Body of pancreas (tissue), 4 donors: ENCODE results near the gene ZBTB8A. TPM values are rescaled to one million over a fixed set of nuclear protein-coding genes. Genes with fewer than 3 reads are reported as not detected.

ENCODE experiments used
- ATAC-seq: fragments of 150-250 bp; one replicate; pipeline ENCODE4 v1.9.1; 2016
- DNase-seq, 4 donors: peaks; one replicate each; pipeline ENCODE4 v3.0.0-alpha.2; 2019
- H3K27ac ChIP-seq, 4 donors: fragments of 200-600 bp; sonication (generic); 1 replicate in 3 of 4; 2 replicates in 1 of 4; pipeline versions ENCODE4 v1.5.1 to v1.6.1; 2016 to 2019; ENCODE audit warnings: mild to moderate bottlenecking in 1 of 4, mixed read lengths in 1 of 4, moderate library complexity in 1 of 4
- H3K27me3 ChIP-seq, 2 donors: fragments of 200-600 bp; sonication (generic); one replicate each; pipeline ENCODE4 v1.6.0; 2016; ENCODE audit warnings: mild to moderate bottlenecking in 1 of 2
- H3K36me3 ChIP-seq, 2 donors: fragments of 200-600 bp; sonication (generic); replicated peaks in 1 of 2; 2 replicates each; pipeline ENCODE4 v1.5.1; 2016; ENCODE audit warnings: low read depth in 2 of 2; ENCODE audit not compliant: insufficient read depth in 1 of 2
- H3K4me1 ChIP-seq: fragments of 200-600 bp; sonication (generic); one replicate; pipeline ENCODE4 v1.6.0; 2016
- H3K4me3 ChIP-seq, 2 donors: fragments of 200-600 bp; sonication (generic); 1 replicate in 1 of 2; 2 replicates in 1 of 2; pipeline ENCODE4 v1.5.1; 2016 to 2019
- H3K9me3 ChIP-seq, 3 donors: fragments of 200-600 bp; sonication (generic); 1 replicate in 2 of 3; 2 replicates in 1 of 3; pipeline ENCODE4 v1.5.1; 2016
- POLR2A ChIP-seq, 3 donors: fragments of 450-650 bp; IDR thresholded peaks; one replicate each; pipeline ENCODE4 v1.6.1; 2016; ENCODE audit warnings: antibody characterized with exemption in 3 of 3, mild to moderate bottlenecking in 2 of 3
- WGBS, 2 donors: methylation state at CpG; one replicate each; pipeline ENCODE4 v1.1.5; 2017; 5-methylcytosine and 5-hydroxymethylcytosine counted together
- intact Hi-C: fragments of 100-400 bp; cut with DNase I; formaldehyde crosslinking; loops from one replicate; pipeline ENCODE4 v1.15.1; 2023
- total RNA-seq, 2 donors: library from RNA; depleted of rRNA; stranded (reverse); fragments of >200 nt; gene quantifications; one replicate each; pipeline ENCODE4 v1.1.0, GENCODE V29; 2016
- TF ChIP-seq, protein P1 (sequence below), 7 experiments: fragments of 450-650 bp in 4 of 7; fragments of 200-600 bp in 3 of 7; sonication (generic) in 3 of 7; IDR thresholded peaks; one replicate each; pipeline ENCODE4 v1.5.1; 2016 to 2019; ENCODE audit warnings: antibody characterized with exemption in 7 of 7

Gene ZBTB8A
- total RNA-seq, 2 donors from 2014 or later, result 3.0 to 3.9 TPM

GRCh38 chr1:32494711-32495337 is 44.4 kb upstream of the ZBTB8A start:
- H3K4me1 ChIP-seq, result peaks cover 5% of the 10 kb centered on the region
- no peaks in the 10 kb centered on the region for H3K27me3 ChIP-seq
- intact Hi-C loops, result no loop called here
- no peak overlapping the region for H3K27ac ChIP-seq
- no peak for DNase-seq
- H3K4me3 ChIP-seq, result no peak overlapping the region
- 83 to 85% methylated on average over 7 of the region's 7 CpGs for WGBS, 2 donors
- H3K36me3 ChIP-seq, result no peaks in the 10 kb centered on the region
- no peak for ATAC-seq
- no peaks in the 10 kb centered on the region for H3K9me3 ChIP-seq
- TF ChIP-seq, protein P1, sequence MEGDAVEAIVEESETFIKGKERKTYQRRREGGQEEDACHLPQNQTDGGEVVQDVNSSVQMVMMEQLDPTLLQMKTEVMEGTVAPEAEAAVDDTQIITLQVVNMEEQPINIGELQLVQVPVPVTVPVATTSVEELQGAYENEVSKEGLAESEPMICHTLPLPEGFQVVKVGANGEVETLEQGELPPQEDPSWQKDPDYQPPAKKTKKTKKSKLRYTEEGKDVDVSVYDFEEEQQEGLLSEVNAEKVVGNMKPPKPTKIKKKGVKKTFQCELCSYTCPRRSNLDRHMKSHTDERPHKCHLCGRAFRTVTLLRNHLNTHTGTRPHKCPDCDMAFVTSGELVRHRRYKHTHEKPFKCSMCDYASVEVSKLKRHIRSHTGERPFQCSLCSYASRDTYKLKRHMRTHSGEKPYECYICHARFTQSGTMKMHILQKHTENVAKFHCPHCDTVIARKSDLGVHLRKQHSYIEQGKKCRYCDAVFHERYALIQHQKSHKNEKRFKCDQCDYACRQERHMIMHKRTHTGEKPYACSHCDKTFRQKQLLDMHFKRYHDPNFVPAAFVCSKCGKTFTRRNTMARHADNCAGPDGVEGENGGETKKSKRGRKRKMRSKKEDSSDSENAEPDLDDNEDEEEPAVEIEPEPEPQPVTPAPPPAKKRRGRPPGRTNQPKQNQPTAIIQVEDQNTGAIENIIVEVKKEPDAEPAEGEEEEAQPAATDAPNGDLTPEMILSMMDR (IDR thresholded peaks at IDR 0.05), result no peak
- TF ChIP-seq POLR2A (IDR thresholded peaks at IDR 0.05), result no peak

DNA sequence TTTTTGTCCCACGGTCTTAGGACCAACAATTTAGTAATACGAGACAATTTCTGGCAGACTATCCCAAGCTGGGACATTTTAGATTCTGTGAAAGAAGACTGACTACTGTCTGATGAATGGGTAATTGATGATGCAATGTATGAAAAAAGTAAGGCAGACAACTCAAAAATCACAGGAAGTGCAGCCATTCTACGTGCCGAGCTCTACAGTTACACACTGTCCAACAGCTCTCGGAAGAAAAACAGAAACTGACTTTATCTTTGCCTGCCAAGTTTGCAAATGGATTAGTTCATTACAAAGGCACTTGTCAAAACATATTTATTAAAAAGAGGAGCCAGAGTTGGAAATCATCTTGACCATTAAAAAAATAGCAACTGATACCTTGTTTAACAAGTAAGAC is 43.1 kb upstream of the ZBTB8A start:
- DNase-seq (no peak), ATAC-seq (no peak)
- 43 to 47% methylated on average over 5 of the region's 5 CpGs for WGBS, 2 donors
- Histone ChIP-seq H3K27me3 (no peaks in the 10 kb centered on the region), H3K4me1 (peaks cover 6% of the 10 kb centered on the region), H3K36me3 (no peaks in the 10 kb centered on the region), H3K4me3 (no peak overlapping the region), H3K27ac (peak overlapping the region in 1 of 4 donors; percentile 21), H3K9me3 (no peaks in the 10 kb centered on the region)
- TF ChIP-seq, protein P1 (IDR thresholded peaks at IDR 0.05), result no peak
- no peak for TF ChIP-seq POLR2A (IDR thresholded peaks at IDR 0.05)
- intact Hi-C loops, result no loop called here

DNA sequence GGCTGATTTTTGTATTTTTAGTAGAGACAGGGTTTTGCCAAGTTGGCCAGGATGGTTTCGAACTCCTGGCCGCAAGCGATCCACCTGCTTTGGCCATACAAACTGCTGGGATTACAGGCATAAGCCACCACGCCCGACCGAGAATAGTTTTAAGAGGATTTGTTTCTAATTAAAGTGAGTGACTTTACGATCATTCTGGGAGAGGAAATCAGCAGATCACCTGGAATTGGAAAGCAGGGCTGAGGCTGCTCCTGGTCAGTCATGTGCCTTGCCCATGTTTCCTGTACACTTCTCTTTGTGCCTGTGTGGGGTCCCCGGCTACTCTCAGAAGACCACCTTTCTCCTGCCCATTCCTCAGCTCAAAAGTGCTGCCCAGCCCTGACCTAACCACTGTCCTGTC is 40.5 kb upstream of the ZBTB8A start:
- no peak overlapping the region for H3K4me3 ChIP-seq
- no peak for TF ChIP-seq POLR2A (IDR thresholded peaks at IDR 0.05)
- TF ChIP-seq, protein P1 (IDR thresholded peaks at IDR 0.05), result no peak
- H3K9me3 ChIP-seq, result no peaks in the 10 kb centered on the region
- no peaks in the 10 kb centered on the region for H3K36me3 ChIP-seq
- intact Hi-C loops, result no loop called here
- H3K27ac ChIP-seq, result no peak overlapping the region
- no peak for ATAC-seq
- no peaks in the 10 kb centered on the region for H3K27me3 ChIP-seq
- 87 to 94% methylated on average over 8 of the region's 8 CpGs for WGBS, 2 donors
- no peak for DNase-seq
- H3K4me1 ChIP-seq, result peaks cover 6% of the 10 kb centered on the region

- peak overlapping the region; percentile 76 to 95 (median 90) for H3K27ac ChIP-seq
- WGBS, 2 donors, result 2 to 4% methylated on average over 14 to 66 of the region's 99 CpGs
- no peaks in the 10 kb centered on the region for H3K9me3 ChIP-seq
- ATAC-seq (peak; percentile 91), DNase-seq (peak; percentile 62 to 73 (median 66))
- H3K27me3 ChIP-seq, result no peaks in the 10 kb centered on the region
- peak overlapping the region; percentile 47 to 82 for H3K4me3 ChIP-seq
- intact Hi-C loops, result no loop called here
- no peaks in the 10 kb centered on the region for H3K36me3 ChIP-seq
- H3K4me1 ChIP-seq, result peaks cover 6% of the 10 kb centered on the region
- TF ChIP-seq, protein P1 (IDR thresholded peaks at IDR 0.05), result peak in 4 of 7 experiments; percentile 27 to 67 (median 46)
- peak; percentile 6 to 49 (median 15) for TF ChIP-seq POLR2A (IDR thresholded peaks at IDR 0.05)
Measured at GRCh38 chr1:32500387-32501209, 38.6 kb upstream of the ZBTB8A start.
